ENCODE results near the gene PATJ.

PATJ gene

DNA sequence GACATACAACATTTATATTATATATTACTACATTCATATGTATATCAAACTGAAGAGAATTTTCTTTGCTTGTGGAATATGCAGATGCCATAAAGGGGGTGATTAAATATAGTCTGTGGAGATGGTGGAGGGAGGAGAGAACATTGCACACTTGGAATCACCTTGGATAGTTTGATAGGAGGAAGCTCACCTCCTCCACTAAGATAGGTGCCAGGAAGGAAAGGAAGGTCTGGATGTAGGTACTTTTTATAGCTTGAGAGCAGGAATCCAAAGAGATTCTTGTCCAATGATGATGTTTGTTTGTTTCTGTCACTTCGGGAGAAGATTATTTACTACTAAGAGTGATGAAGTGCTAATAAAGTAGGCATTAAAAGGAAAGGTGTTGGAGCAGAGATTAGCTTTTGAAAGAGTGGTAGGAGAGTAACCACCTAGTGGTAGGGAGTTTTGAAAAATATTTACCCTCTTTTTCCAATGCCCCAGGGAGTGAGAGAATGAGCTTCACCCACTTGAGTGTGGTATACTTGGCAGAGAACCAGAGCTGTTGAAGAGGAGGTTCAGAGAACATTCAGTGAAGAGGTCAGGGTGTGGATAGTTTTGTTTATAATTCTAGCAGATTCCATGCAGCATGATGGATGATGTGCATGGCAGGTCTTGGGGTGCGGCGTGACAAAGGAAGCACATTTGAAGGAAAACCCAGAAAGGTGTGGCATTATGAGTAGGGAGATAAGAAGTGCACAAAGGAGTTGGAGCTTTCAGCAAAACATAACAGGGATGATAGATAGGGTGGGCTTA lies 145.0 kb downstream of the PATJ start (continued):
- TF ChIP-seq ZNF169 (tag by site-specific recombination; IDR thresholded peaks at IDR 0.05): no peak
- TF ChIP-seq, protein P1, sequence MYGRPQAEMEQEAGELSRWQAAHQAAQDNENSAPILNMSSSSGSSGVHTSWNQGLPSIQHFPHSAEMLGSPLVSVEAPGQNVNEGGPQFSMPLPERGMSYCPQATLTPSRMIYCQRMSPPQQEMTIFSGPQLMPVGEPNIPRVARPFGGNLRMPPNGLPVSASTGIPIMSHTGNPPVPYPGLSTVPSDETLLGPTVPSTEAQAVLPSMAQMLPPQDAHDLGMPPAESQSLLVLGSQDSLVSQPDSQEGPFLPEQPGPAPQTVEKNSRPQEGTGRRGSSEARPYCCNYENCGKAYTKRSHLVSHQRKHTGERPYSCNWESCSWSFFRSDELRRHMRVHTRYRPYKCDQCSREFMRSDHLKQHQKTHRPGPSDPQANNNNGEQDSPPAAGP (tag by site-specific recombination; IDR thresholded peaks at IDR 0.05): peak; percentile 99
- TF ChIP-seq ZNF529 (tag by site-specific recombination; IDR thresholded peaks at IDR 0.05; ENCODE audit: insufficient replicate concordance): no peak
- no peak for TF ChIP-seq ZNF350 (tag by site-specific recombination; IDR thresholded peaks at IDR 0.05)
- TF ChIP-seq, protein P2, sequence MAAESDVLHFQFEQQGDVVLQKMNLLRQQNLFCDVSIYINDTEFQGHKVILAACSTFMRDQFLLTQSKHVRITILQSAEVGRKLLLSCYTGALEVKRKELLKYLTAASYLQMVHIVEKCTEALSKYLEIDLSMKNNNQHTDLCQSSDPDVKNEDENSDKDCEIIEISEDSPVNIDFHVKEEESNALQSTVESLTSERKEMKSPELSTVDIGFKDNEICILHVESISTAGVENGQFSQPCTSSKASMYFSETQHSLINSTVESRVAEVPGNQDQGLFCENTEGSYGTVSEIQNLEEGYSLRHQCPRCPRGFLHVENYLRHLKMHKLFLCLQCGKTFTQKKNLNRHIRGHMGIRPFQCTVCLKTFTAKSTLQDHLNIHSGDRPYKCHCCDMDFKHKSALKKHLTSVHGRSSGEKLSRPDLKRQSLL (tag by site-specific recombination; IDR thresholded peaks at IDR 0.05): 0 out of 2 replicates have a peak, but pooled peaks have one; percentile 25
- no peak for TF ChIP-seq TCF7L2 (IDR thresholded peaks at IDR 0.05; ENCODE audit: borderline replicate concordance, low read depth, low read length)
- TF ChIP-seq ZNF677 (tag by site-specific recombination; IDR thresholded peaks at IDR 0.05): no peak
- TF ChIP-seq ZNF274 (IDR thresholded peaks at IDR 0.05; ENCODE audit: low read length): no peak
- no peak for TF ChIP-seq ZNF274 (tag by site-specific recombination; IDR thresholded peaks at IDR 0.05; ENCODE audit: borderline replicate concordance)
- no peak for TF ChIP-seq ZNF76 (tag by site-specific recombination; IDR thresholded peaks at IDR 0.05; ENCODE audit: borderline replicate concordance, low read depth)
- TF ChIP-seq ZNF501 (tag by site-specific recombination; IDR thresholded peaks at IDR 0.05): no peak
- TF ChIP-seq, protein P3, sequence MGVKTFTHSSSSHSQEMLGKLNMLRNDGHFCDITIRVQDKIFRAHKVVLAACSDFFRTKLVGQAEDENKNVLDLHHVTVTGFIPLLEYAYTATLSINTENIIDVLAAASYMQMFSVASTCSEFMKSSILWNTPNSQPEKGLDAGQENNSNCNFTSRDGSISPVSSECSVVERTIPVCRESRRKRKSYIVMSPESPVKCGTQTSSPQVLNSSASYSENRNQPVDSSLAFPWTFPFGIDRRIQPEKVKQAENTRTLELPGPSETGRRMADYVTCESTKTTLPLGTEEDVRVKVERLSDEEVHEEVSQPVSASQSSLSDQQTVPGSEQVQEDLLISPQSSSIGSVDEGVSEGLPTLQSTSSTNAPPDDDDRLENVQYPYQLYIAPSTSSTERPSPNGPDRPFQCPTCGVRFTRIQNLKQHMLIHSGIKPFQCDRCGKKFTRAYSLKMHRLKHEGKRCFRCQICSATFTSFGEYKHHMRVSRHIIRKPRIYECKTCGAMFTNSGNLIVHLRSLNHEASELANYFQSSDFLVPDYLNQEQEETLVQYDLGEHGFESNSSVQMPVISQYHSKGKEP (tag by site-specific recombination; IDR thresholded peaks at IDR 0.05): peak; percentile 79; the same call in 1 of the 2 replicates
- TF ChIP-seq ZNF10 (tag by site-specific recombination; IDR thresholded peaks at IDR 0.05): peak; percentile 44; the same call in 1 of the 2 replicates
- TF ChIP-seq ZNF16 (tag by site-specific recombination; IDR thresholded peaks at IDR 0.05; ENCODE audit: low read depth): no peak
- no peak for TF ChIP-seq ZNF777 (tag by site-specific recombination; IDR thresholded peaks at IDR 0.05; ENCODE audit: borderline replicate concordance)
- peak; percentile 93 for TF ChIP-seq ZXDB (tag by site-specific recombination; IDR thresholded peaks at IDR 0.05)
- no peak for TF ChIP-seq ZFP37 (tag by site-specific recombination; IDR thresholded peaks at IDR 0.05)
- TF ChIP-seq ZNF623 (tag by site-specific recombination; IDR thresholded peaks at IDR 0.05): no peak
- TF ChIP-seq ZBTB20 (tag by site-specific recombination; IDR thresholded peaks at IDR 0.05): no peak
- TF ChIP-seq, protein P4, sequence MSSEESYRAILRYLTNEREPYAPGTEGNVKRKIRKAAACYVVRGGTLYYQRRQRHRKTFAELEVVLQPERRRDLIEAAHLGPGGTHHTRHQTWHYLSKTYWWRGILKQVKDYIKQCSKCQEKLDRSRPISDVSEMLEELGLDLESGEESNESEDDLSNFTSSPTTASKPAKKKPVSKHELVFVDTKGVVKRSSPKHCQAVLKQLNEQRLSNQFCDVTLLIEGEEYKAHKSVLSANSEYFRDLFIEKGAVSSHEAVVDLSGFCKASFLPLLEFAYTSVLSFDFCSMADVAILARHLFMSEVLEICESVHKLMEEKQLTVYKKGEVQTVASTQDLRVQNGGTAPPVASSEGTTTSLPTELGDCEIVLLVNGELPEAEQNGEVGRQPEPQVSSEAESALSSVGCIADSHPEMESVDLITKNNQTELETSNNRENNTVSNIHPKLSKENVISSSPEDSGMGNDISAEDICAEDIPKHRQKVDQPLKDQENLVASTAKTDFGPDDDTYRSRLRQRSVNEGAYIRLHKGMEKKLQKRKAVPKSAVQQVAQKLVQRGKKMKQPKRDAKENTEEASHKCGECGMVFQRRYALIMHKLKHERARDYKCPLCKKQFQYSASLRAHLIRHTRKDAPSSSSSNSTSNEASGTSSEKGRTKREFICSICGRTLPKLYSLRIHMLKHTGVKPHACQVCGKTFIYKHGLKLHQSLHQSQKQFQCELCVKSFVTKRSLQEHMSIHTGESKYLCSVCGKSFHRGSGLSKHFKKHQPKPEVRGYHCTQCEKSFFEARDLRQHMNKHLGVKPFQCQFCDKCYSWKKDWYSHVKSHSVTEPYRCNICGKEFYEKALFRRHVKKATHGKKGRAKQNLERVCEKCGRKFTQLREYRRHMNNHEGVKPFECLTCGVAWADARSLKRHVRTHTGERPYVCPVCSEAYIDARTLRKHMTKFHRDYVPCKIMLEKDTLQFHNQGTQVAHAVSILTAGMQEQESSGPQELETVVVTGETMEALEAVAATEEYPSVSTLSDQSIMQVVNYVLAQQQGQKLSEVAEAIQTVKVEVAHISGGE (tag by site-specific recombination; conservative IDR thresholded peaks at IDR 0.05; ENCODE audit: low read depth): no peak
- TF ChIP-seq ZNF114 (tag by site-specific recombination; IDR thresholded peaks at IDR 0.05): no peak
- TF ChIP-seq ZFHX2 (tag by site-specific recombination; conservative IDR thresholded peaks at IDR 0.05): peak; percentile 44
- TF ChIP-seq MEIS1 (CRISPR knock-in tag; IDR thresholded peaks at IDR 0.05; ENCODE audit: borderline replicate concordance): no peak
- TF ChIP-seq ZBTB7A (tag by site-specific recombination; IDR thresholded peaks at IDR 0.05; ENCODE audit: low read depth): no peak
- TF ChIP-seq ZNF654 (tag by site-specific recombination; IDR thresholded peaks at IDR 0.05; ENCODE audit: low read depth): no peak
- TF ChIP-seq ZNF211 (tag by site-specific recombination; IDR thresholded peaks at IDR 0.05; ENCODE audit: low read depth): no peak
- TF ChIP-seq SCRT1 (tag by site-specific recombination; IDR thresholded peaks at IDR 0.05; ENCODE audit: borderline replicate concordance): peak; percentile 93
- TF ChIP-seq ZNF423 (tag by site-specific recombination; IDR thresholded peaks at IDR 0.05): peak; percentile 94
- TF ChIP-seq ZNF138 (tag by site-specific recombination; IDR thresholded peaks at IDR 0.05; ENCODE audit: borderline replicate concordance): no peak
- peak; percentile 100 for TF ChIP-seq KLF1 (tag by site-specific recombination; IDR thresholded peaks at IDR 0.05)
- TF ChIP-seq, protein P5, sequence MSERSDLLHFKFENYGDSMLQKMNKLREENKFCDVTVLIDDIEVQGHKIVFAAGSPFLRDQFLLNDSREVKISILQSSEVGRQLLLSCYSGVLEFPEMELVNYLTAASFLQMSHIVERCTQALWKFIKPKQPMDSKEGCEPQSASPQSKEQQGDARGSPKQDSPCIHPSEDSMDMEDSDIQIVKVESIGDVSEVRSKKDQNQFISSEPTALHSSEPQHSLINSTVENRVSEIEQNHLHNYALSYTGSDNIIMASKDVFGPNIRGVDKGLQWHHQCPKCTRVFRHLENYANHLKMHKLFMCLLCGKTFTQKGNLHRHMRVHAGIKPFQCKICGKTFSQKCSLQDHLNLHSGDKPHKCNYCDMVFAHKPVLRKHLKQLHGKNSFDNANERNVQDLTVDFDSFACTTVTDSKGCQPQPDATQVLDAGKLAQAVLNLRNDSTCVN (tag by site-specific recombination; optimal IDR thresholded peaks at IDR 0.05): no peak
